ENCODE data around the gene GALNT6.

Gene GALNT6

DNA sequence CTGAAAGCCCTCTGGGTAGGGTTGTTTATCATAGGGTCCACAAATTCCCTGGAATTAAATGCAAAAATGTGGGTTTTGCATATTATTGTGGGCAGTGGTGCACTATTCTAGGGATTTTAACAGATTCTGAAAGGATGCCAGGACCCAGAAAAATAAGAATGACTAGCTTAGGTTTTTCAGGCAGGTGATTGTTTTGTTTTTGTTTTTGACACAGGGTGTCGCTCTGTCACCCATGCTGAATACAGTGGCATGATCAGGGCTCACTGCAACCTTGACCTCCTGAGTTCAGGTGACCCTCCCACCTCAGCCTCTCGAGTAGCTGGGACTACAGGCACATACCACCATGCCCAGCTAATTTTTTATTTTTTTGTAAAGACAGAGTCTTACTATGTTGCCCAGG lies 19.2 kb downstream of the GALNT6 start:
- TF ChIP-seq, protein P1, sequence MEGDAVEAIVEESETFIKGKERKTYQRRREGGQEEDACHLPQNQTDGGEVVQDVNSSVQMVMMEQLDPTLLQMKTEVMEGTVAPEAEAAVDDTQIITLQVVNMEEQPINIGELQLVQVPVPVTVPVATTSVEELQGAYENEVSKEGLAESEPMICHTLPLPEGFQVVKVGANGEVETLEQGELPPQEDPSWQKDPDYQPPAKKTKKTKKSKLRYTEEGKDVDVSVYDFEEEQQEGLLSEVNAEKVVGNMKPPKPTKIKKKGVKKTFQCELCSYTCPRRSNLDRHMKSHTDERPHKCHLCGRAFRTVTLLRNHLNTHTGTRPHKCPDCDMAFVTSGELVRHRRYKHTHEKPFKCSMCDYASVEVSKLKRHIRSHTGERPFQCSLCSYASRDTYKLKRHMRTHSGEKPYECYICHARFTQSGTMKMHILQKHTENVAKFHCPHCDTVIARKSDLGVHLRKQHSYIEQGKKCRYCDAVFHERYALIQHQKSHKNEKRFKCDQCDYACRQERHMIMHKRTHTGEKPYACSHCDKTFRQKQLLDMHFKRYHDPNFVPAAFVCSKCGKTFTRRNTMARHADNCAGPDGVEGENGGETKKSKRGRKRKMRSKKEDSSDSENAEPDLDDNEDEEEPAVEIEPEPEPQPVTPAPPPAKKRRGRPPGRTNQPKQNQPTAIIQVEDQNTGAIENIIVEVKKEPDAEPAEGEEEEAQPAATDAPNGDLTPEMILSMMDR (IDR thresholded peaks at IDR 0.05; ENCODE audit: extremely low read depth, insufficient read depth, missing control alignments), result peak; percentile 27
- DNase-seq (ENCODE audit: low spot score), result no peak
- in situ Hi-C loops (cut with MboI; ENCODE audit: low pct_unique_long_range_greater_than_20kb, low sequenced_read_pairs, unreplicated experiment), result no loop called here

DNA sequence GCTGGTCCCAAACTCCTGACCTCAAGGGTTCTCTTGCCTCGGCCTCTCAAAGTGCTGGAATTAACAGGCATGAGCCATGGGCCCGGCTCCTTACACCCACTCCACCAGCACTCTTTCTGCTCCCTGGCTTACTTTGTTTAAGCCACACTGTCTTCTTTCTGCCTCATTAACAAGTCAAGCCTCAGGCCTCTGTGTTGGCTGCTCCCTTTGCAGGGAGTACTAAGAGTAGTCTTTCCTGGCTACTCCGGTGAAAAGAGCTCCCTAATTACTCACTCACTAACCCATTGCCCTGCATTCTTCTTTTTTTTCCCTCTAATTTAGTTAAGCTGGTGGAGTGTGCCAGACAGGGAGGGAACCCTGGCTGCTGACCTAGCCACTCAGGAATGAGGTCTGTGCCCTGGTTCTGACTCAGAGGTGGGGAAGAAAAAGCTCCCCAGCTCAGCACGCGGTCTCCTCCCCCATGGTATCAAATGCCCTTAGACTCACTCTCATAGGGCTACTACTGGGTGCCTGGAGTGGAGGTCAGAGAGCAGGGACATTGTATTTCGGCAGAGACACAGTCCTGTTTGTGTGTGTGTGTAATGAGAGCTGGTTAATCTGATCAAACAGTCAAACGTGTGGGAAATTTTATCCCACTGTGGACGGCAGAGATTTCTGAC lies 19.8 kb downstream of the GALNT6 start:
- no peak for DNase-seq (ENCODE audit: low spot score)
- in situ Hi-C loops (cut with MboI; ENCODE audit: low pct_unique_long_range_greater_than_20kb, low sequenced_read_pairs, unreplicated experiment), result no loop called here
- TF ChIP-seq, protein P1 (IDR thresholded peaks at IDR 0.05; ENCODE audit: extremely low read depth, insufficient read depth, missing control alignments), result no peak

DNA sequence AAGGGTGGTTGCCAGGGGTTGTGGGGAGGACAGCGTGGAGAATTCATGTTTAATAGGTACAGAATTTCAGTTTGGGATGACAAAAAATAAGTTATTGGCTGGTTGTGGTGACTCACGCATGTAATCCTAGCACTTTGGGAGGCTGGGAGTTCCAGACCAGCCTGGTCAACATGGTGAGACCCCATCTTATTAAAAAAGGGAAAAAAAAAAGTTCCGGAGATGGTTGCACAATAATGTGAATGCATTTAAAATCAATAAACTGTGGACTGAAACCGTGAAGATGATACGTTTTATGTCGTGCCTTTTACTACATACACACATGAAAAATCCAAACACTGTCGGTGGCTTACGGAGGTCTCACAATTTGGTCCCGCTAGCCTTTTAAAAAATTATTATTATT lies 20.5 kb downstream of the GALNT6 start:
- in situ Hi-C loops (cut with MboI; ENCODE audit: low pct_unique_long_range_greater_than_20kb, low sequenced_read_pairs, unreplicated experiment), result no loop called here
- no peak for DNase-seq (ENCODE audit: low spot score)
- TF ChIP-seq, protein P1 (IDR thresholded peaks at IDR 0.05; ENCODE audit: extremely low read depth, insufficient read depth, missing control alignments), result no peak

DNA sequence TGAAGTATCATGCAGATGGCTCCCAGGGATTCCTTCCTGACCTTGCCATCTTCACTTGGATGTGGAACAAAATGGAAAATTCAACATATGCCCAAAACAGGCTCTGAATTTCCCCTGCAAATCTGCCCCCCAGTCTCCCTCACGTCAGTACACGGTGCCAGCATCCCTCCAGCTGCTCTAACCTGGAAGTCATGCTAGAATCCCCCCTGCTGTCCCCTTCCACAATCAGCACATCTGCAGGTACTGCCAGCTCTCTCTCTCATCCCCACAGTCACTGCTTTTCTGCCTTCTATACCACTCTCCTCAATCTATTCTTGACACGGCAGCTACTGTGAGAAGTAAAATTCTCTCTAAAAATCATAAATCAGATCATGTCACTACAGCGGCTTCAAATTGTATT lies 21.6 kb downstream of the GALNT6 start:
- TF ChIP-seq, protein P1 (IDR thresholded peaks at IDR 0.05; ENCODE audit: extremely low read depth, insufficient read depth, missing control alignments), result no peak
- in situ Hi-C loops (cut with MboI; ENCODE audit: low pct_unique_long_range_greater_than_20kb, low sequenced_read_pairs, unreplicated experiment), result no loop called here
- DNase-seq (ENCODE audit: low spot score), result no peak

DNA sequence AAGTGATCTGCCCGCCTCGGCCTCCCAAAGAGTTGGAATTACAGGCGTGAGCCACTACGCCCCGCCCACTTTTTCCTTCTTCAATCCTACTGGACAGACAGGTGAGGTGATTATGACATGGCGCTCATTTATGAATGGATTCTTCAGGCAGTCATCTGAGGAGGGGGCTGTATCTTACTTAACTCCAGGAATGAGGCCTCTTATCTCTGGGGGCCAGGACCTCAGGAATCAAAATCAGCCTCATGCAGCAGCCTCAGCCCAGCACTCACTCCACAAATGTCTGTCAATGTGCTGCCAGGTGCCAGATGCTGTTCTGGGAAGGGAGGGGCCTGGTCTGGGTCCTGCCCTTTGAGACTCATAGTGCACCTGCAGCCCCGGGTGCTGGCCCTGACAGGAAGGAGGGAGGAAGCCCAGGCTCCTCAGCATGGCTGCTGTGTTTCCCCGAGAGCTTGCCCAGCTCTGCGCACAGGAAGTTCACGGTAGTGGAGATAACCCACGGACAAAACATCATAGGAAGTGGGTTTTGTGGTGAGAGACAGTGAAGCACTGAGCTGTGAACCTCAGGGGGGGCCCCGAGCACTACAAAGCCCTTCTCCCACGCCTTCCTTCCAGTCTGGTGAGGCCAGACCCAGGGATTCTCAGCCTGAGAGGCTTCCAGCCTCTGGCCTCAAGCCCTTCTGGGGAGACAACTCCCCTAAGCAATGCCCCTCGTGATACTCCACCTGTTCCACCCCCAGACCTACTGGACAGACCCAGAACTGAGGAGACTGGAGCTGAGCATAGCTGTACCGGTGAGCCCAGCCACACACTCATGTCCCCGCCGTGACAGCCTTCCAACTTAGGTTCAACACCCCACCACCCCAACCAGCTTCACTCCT lies 22.3 kb downstream of the GALNT6 start:
- in situ Hi-C loops (cut with MboI; ENCODE audit: low pct_unique_long_range_greater_than_20kb, low sequenced_read_pairs, unreplicated experiment), result no loop called here
- TF ChIP-seq, protein P1 (IDR thresholded peaks at IDR 0.05; ENCODE audit: extremely low read depth, insufficient read depth, missing control alignments), result no peak
- DNase-seq (ENCODE audit: low spot score), result peak; percentile 97

DNA sequence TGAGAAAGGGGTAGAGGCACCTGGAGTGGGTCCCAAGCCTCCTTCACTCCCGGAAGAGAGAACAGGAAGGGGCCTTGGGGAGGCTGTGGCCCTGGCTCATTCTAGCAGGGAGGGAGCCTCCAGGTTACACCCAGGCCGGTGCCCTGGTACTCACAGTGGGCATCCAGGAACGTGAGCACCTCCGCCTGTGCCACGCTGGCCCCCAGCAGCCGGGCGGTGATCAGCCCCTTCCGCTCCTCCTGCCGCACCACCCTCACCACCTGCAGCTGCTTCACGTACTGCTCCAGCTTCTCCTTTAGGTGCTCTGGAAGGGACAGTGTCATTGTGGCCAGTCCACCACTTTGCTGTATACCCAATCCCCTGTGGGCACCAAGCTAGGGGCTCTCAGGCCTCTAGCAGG lies 25.9 kb downstream of the GALNT6 start:
- DNase-seq (ENCODE audit: low spot score), result no peak
- in situ Hi-C loops (cut with MboI; ENCODE audit: low pct_unique_long_range_greater_than_20kb, low sequenced_read_pairs, unreplicated experiment), result no loop called here
- TF ChIP-seq, protein P1 (IDR thresholded peaks at IDR 0.05; ENCODE audit: extremely low read depth, insufficient read depth, missing control alignments), result no peak
